Renal cortical epithelial cell (primary cell): Measurements from ENCODE around the gene BCL11A. TPM values are rescaled to one million over a fixed set of nuclear protein-coding genes. Genes with fewer than 3 reads are reported as not detected.

Source experiments
- DNase-seq: peaks from one replicate; pipeline ENCODE4 v3.0.0-alpha.2; 2011; ENCODE audit warnings: low read depth
- total RNA-seq: library from RNA; depleted of rRNA; stranded (reverse); fragments of >200 nt; gene quantifications from 2 replicates; pipeline ENCODE4 v1.2.3, GENCODE V29; 2014

BCL11A gene
- total RNA-seq, 1 donor from 2014 or later = 0.80 TPM

GRCh38 chr2:60463249-60463648 lies 90.2 kb downstream of the BCL11A start:
- DNase-seq = no peak

GRCh38 chr2:60461421-60462108 lies 91.9 kb downstream of the BCL11A start:
- no peak for DNase-seq

GRCh38 chr2:60460577-60461420 lies 92.7 kb downstream of the BCL11A start:
- no peak for DNase-seq

GRCh38 chr2:60459851-60460250 lies 93.6 kb downstream of the BCL11A start:
- DNase-seq = no peak

GRCh38 chr2:60456115-60456770 lies 97.2 kb downstream of the BCL11A start:
- DNase-seq = no peak

GRCh38 chr2:60453872-60454271 lies 99.6 kb downstream of the BCL11A start:
- DNase-seq = no peak

DNA sequence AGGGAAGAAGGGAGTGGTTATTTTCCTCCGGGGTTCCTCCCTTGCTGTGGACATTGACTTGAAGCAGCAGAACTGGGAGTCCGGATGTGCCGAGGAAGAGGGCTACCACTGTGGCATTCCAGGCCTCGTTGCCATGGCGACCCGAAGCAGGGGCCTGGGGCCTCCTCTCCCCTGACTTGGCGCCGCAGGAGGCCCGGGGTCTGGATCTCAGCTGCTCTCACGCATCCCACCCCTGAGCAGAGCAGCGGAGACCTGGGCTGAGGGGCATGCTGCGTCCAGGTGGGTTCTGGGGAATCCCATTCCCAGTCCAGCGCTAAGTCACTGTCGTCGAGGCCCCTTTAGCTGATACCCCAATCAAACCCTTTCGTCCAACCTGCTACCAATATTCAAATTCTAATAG lies 100.2 kb downstream of the BCL11A start:
- no peak for DNase-seq

GRCh38 chr2:60450488-60450887 lies 103.0 kb downstream of the BCL11A start:
- DNase-seq = no peak

DNA sequence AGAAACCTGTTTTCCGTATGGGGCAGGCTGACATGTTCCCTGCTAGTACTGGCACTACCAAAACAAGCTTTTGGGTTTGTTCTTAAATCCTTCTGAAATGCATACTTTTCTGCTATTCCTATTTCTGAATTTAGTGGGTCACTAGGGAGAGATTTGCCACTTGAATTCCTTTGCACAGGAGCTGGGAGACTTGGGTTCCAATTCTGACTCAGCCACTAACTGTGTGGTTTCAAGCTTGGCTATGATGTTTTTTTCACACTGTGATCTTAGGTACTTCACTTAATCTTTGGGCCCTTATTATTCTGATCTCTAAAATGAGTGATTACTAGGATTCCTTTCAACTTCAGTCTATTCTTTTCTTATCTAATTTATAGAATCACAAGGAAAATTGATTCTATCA lies 105.5 kb downstream of the BCL11A start:
- no peak for DNase-seq

- no peak for DNase-seq
These were observed 106.8 kb downstream of the BCL11A start for GRCh38 chr2:60446413-60447267.

DNA sequence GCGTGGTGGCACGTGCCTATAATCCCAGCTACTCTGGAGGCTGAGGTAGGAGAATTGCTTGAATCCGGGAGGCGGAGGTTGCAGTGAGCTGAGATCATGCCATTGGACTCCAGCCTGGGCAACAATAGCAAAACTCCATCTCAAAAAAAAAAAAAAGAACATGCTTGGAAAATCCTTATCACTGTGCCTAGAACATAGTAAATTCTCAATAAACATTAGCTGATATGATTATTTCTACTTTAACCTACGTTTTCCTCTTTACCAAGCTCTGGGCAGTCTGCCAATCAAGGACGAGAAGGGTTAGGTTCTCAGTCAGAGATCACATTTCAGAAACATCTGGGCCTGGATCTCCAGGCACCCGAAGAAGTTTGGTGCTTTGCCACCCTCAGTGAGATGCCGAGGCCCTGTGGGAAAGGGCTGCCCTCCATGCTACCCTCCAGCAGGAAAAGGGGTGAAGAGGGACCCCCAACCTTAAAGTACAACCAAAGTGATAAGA lies 107.7 kb downstream of the BCL11A start:
- DNase-seq = no peak

DNA sequence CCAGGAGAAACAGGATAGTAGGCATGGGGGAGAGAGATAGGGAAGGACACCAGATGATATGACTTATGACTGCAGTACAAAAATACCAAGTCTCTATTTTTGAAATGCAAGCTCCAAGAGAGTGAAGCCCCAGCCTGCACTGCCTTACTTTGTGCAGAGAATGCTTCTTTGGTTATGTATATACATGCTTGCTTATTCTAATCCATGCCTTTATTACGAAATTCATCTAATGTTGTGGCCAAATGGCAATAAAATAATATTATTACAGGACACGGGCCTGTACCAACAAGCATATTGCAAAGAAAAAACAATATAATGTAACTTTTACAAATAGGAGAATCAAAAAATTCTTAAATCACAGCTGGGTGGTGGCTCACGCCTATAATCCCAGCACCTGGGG lies 110.8 kb downstream of the BCL11A start:
- no peak for DNase-seq

- no peak for DNase-seq
These were observed 111.7 kb downstream of the BCL11A start for GRCh38 chr2:60441800-60442199.

DNA sequence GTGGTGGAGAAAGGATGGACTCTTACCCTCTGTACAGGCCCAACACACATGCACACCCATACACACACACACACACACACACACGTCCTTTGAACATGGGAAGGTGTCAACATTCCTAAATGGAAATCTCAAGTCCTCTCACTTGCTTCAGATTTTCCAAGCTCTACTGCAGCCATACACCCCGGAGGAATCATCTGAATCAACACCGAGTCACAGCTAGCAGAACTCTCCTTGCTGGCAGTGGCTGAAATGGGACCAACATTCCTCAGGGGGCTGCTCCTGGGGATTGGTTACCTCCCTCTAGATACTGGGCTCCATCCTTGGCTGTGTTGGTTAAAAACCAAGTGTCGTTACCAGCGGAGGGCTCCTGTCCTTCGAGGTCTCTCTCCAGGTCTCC lies 112.7 kb downstream of the BCL11A start:
- no peak for DNase-seq

GRCh38 chr2:60440079-60440766 lies 113.2 kb downstream of the BCL11A start:
- no peak for DNase-seq

DNA sequence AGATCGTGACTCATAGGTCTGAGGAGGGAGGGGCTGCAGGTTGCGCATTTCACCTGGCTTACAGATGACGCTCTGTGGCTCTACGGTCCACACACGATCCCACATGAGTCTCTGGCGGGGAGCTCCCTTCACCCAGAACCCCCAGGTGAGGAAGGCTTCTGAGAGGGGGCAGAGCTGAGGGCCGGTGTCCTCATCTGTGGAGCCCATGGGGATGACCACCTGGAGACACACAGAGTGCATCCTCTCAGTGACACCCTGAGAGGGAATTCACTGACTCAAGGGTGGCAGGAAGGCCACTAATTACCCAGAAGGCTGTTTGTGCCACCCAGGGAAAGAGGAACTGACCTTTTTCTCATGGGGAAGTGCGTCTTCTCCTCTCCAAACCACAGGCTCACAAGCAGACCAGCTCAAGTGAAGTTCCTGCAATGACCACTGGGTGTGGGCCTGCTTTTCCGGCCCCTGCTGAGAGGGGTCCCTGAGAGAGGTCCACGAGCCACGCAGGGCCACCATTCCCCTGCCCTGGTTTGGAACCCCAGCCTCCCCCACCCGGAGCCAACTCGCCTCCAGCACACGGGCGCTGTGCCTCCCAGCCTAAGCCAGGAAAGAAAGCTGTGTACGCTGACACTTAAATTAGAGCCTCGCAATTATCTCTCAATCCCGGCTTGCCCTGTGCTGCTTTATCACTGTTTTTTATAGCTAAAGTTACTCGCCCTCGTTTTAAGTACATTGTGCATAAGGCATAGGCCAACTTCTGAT lies 114.1 kb downstream of the BCL11A start:
- no peak for DNase-seq

GRCh38 chr2:60438653-60439052 lies 114.8 kb downstream of the BCL11A start:
- DNase-seq = no peak

DNA sequence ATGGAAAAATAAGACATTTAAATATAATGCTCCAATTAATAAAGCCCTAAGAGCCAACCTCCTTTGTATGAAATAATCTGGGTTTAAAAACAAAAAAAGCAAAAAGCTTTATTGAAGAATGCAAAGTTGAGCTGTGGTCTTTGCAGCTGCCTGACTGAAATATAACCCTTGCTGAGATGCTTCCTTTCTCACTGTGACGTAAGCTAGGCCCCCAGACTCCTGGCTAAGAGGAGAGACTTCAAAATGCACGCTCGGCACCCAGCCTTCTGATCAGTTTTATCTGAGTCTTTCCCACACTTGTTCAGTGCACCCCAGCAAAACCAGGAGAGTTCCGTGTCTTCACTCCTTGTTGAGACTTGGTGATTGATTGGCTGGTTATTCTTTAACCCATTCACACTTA lies 115.3 kb downstream of the BCL11A start:
- DNase-seq = no peak

GRCh38 chr2:60437080-60437696 lies 116.3 kb downstream of the BCL11A start:
- no peak for DNase-seq
